ENCODE data around the gene FERMT2.

The FERMT2 gene

GRCh38 chr14:52949711-52950409 is 990 bp downstream of the FERMT2 start:
- TF ChIP-seq USF1 (IDR thresholded peaks at IDR 0.05) (no peak), NFIC (IDR thresholded peaks at IDR 0.05) (no peak), FOXM1 (IDR thresholded peaks at IDR 0.05; ENCODE audit: borderline replicate concordance, low read depth) (no peak), CREB1 (IDR thresholded peaks at IDR 0.05; ENCODE audit: low read depth) (no peak), MAX (IDR thresholded peaks at IDR 0.05) (no peak), TAF1 (IDR thresholded peaks at IDR 0.05; ENCODE audit: low read depth) (no peak), TCF12 (IDR thresholded peaks at IDR 0.05; ENCODE audit: low read depth) (no peak), ZBTB7A (IDR thresholded peaks at IDR 0.05; ENCODE audit: low read depth) (no peak), CEBPB (IDR thresholded peaks at IDR 0.05) (no peak), EP300 (IDR thresholded peaks at IDR 0.05; ENCODE audit: borderline replicate concordance) (no peak), YY1 (IDR thresholded peaks at IDR 0.05; ENCODE audit: low read depth) (no peak), TEAD4 (IDR thresholded peaks at IDR 0.05) (no peak), EGR1 (IDR thresholded peaks at IDR 0.05) (no peak)
- TF ChIP-seq, protein P1, sequence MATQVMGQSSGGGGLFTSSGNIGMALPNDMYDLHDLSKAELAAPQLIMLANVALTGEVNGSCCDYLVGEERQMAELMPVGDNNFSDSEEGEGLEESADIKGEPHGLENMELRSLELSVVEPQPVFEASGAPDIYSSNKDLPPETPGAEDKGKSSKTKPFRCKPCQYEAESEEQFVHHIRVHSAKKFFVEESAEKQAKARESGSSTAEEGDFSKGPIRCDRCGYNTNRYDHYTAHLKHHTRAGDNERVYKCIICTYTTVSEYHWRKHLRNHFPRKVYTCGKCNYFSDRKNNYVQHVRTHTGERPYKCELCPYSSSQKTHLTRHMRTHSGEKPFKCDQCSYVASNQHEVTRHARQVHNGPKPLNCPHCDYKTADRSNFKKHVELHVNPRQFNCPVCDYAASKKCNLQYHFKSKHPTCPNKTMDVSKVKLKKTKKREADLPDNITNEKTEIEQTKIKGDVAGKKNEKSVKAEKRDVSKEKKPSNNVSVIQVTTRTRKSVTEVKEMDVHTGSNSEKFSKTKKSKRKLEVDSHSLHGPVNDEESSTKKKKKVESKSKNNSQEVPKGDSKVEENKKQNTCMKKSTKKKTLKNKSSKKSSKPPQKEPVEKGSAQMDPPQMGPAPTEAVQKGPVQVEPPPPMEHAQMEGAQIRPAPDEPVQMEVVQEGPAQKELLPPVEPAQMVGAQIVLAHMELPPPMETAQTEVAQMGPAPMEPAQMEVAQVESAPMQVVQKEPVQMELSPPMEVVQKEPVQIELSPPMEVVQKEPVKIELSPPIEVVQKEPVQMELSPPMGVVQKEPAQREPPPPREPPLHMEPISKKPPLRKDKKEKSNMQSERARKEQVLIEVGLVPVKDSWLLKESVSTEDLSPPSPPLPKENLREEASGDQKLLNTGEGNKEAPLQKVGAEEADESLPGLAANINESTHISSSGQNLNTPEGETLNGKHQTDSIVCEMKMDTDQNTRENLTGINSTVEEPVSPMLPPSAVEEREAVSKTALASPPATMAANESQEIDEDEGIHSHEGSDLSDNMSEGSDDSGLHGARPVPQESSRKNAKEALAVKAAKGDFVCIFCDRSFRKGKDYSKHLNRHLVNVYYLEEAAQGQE (IDR thresholded peaks at IDR 0.05; ENCODE audit: low read depth), result no peak

GRCh38 chr14:52949249-52949648 is 1.6 kb downstream of the FERMT2 start:
- TF ChIP-seq CEBPB (IDR thresholded peaks at IDR 0.05), result no peak
- TF ChIP-seq EGR1 (IDR thresholded peaks at IDR 0.05), result no peak
- TF ChIP-seq TAF1 (IDR thresholded peaks at IDR 0.05; ENCODE audit: low read depth), result no peak
- TF ChIP-seq TCF12 (IDR thresholded peaks at IDR 0.05; ENCODE audit: low read depth), result no peak
- TF ChIP-seq FOXM1 (IDR thresholded peaks at IDR 0.05; ENCODE audit: borderline replicate concordance, low read depth), result no peak
- no peak for TF ChIP-seq USF1 (IDR thresholded peaks at IDR 0.05)
- TF ChIP-seq NFIC (IDR thresholded peaks at IDR 0.05), result no peak
- TF ChIP-seq EP300 (IDR thresholded peaks at IDR 0.05; ENCODE audit: borderline replicate concordance), result no peak
- TF ChIP-seq TEAD4 (IDR thresholded peaks at IDR 0.05), result no peak
- no peak for TF ChIP-seq CREB1 (IDR thresholded peaks at IDR 0.05; ENCODE audit: low read depth)
- TF ChIP-seq MAX (IDR thresholded peaks at IDR 0.05), result no peak
- no peak for TF ChIP-seq YY1 (IDR thresholded peaks at IDR 0.05; ENCODE audit: low read depth)
- no peak for TF ChIP-seq RAD21 (IDR thresholded peaks at IDR 0.05; ENCODE audit: low read depth)
- TF ChIP-seq ZBTB7A (IDR thresholded peaks at IDR 0.05; ENCODE audit: low read depth), result no peak
- TF ChIP-seq, protein P1 (IDR thresholded peaks at IDR 0.05; ENCODE audit: low read depth), result no peak

DNA sequence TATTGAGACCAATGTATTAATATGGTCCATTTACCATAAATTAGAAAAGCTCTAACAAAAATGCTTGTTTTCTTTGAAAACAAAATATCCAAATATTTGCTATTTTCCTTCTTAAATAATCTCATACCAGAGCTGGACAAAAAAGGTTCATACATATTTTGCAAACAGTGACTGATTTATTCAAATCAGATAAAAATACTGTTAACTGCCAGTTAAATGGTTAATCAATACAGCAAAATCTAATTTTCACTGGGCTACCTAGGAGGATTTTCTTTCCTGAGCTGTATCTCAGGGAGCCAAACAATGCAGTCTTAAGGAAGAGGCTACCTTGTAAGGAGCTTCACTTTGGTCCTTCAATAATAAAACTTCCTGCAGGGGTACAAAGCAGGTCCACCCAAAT is 2.0 kb downstream of the FERMT2 start:
- TF ChIP-seq MAX (IDR thresholded peaks at IDR 0.05) (no peak), RAD21 (IDR thresholded peaks at IDR 0.05; ENCODE audit: low read depth) (no peak), YY1 (IDR thresholded peaks at IDR 0.05; ENCODE audit: low read depth) (no peak), TCF12 (IDR thresholded peaks at IDR 0.05; ENCODE audit: low read depth) (no peak), ZBTB7A (IDR thresholded peaks at IDR 0.05; ENCODE audit: low read depth) (no peak), CEBPB (IDR thresholded peaks at IDR 0.05) (no peak), TEAD4 (IDR thresholded peaks at IDR 0.05) (no peak), CREB1 (IDR thresholded peaks at IDR 0.05; ENCODE audit: low read depth) (no peak)
- TF ChIP-seq, protein P1 (IDR thresholded peaks at IDR 0.05; ENCODE audit: low read depth), result no peak

- TF ChIP-seq CREB1 (IDR thresholded peaks at IDR 0.05; ENCODE audit: low read depth) (no peak), EP300 (IDR thresholded peaks at IDR 0.05; ENCODE audit: borderline replicate concordance) (no peak), FOXM1 (IDR thresholded peaks at IDR 0.05; ENCODE audit: borderline replicate concordance, low read depth) (no peak), TCF12 (IDR thresholded peaks at IDR 0.05; ENCODE audit: low read depth) (no peak), TAF1 (IDR thresholded peaks at IDR 0.05; ENCODE audit: low read depth) (no peak)
These were observed 2.8 kb downstream of the FERMT2 start for GRCh38 chr14:52948039-52948438.
